NCI-H510A (cell line): ENCODE data around the gene KLF5.

Experiments
- DNase-seq: peaks from one replicate; lab custom pipeline; 2025; lab: John Stamatoyannopoulos, UW

Gene KLF5

DNA sequence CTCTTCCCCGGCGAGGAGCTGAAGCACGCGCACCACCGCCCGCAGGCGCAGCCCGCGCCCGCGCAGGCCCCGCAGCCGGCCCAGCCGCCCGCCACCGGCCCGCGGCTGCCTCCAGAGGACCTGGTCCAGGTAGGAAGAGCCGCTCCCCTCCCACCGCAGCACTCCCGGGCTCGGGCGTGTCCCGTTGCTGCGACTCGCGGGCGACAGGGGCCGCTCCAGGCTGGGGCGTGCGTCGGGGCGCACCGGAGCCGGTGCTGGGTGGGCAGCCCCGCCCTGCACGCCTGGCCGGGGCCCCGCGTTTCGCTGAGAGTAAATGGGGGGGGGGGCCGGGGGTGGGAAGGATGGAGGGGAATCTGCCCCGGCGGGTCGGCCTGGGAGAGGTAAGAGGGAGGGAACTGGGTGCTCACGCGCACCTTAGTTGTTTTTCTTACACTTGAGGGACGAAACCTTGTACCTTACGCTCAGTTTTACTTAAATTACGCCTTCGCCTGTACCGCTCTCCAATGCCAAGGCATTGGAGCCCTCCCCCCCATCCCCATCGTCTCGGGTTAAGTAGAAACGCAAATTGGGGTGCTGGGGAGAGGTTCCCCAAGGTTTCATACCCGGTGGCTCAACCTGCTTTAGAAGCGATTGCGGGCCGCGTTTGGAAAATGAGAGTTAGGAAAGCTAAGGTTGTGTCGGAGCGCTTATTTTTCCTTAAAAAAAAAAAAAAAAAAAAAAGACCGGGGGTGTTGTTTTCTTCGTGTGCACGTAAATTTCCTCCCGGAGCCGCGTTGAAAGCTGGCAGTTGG, 850 bp downstream of the KLF5 start:
- DNase-seq = peak; percentile 45

- no peak for DNase-seq
Measured at GRCh38 chr13:73060251-73061160, 1.7 kb downstream of the KLF5 start.

DNA sequence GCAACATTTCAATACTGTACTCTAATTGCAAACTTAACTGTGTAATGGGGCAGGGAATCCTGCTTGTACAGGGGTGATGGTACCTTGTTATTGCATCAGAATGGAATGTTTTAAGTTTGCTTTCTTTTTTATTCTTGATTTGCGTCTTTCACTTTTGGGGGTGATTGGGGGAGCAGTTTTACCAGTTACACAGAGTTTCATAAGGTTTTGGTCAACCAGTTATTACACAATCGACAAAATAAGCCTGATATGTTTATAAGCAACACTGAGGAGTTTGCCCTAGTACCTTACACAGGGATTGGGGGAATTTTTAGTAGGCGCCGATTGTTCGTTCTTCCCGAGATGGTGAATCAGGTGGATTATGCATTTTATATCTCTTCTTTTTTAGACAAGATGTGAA, 2.7 kb downstream of the KLF5 start:
- DNase-seq = no peak

GRCh38 chr13:73061876-73062275, 3.1 kb downstream of the KLF5 start:
- DNase-seq = no peak

DNA sequence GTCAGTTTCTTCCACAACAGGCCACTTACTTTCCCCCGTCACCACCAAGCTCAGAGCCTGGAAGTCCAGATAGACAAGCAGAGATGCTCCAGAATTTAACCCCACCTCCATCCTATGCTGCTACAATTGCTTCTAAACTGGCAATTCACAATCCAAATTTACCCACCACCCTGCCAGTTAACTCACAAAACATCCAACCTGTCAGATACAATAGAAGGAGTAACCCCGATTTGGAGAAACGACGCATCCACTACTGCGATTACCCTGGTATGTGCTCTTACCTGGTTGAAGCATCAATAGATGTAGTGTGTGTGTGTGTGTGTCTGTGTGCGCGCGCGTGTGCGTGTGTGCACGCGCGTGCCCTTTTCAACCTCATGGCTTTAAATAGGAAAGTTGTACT, 3.7 kb downstream of the KLF5 start:
- no peak for DNase-seq

- DNase-seq = no peak
Measured at GRCh38 chr13:73063166-73063565, 4.4 kb downstream of the KLF5 start.

DNA sequence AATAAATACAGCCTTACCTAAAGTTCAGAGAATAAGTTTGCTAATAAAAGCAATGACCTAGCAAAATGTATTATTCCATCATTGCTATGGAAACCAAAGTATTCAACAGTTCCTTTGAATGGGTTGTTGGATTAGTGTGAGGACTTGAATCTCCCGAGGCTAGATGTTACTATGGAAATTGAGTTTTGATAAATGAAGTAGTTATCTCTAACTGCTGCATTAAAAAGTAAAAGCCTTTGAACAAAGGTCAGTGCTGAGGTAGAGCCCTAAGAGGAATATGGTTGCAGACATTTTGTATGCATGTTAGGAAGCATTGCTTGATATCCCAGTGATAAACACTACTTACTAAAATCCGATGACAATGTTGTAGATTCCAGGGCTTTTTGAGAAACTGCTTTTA, 6.2 kb downstream of the KLF5 start:
- no peak for DNase-seq

DNA sequence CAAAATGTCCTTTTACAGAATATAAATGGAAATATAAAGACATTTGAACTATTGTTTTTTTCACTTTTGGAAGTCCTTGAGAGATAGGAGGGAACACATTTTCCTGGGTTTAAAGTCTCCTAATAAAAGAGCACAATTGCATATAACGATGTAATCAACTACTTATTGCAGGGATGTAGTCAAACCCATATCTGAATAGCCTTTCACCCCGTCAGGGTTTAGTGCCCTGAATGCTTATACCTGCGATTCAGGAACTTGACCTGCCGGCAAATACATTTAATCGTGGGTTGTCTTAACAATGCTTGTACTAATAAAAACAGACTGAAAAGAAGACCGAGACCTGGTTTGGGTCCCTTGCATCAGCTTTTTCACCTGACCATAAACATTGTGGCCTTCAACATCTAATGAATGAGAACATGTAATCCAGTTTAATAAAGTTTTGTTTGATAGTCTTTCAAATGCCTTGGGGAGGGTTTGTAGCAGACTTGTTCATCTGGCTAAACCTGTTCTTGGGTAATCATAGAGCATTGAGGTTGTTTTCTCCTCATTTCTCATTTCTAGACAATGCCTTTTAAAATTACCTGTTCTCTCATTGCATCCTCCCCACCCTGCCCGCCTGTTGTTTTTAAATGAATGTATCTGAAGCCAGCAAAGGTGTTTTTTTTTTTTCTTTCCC, 7.0 kb downstream of the KLF5 start:
- DNase-seq = peak; percentile 40

- DNase-seq = no peak
Measured at GRCh38 chr13:73069206-73069805, 10.5 kb downstream of the KLF5 start.

- DNase-seq = no peak
Measured at GRCh38 chr13:73070451-73071098, 11.8 kb downstream of the KLF5 start.

DNA sequence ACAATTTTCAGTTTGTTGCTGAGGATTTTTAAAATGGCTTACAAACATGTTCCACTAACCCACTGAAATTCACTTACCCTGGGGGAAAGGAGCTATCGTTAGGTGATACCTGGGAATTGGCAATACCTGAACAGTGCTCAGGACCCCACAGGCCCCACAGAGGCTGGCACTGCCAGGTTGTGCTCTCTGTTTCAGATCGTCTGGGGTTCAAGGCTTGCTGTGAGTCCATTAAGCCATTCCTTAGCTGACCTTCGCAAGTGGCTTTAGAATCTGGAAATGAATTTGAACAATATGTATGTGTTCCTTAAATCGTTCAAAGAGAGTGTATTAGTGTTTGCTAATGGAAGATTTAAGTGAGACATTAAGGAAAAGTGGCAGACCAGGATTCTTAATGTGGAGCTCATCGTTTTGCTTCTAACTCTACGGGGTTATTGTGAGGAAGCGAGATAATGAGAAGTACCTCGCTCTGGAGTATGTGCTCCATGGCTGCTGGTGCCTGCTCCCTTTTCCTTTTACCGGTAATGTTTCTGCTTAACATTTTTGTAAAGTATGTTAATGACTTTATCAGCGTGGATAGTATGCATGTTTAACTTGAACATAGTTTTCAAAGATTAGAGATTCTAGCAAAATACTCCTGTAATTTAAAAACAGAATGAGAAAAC, 13.6 kb downstream of the KLF5 start:
- no peak for DNase-seq

- DNase-seq = no peak
Measured at GRCh38 chr13:73073050-73073449, 14.2 kb downstream of the KLF5 start.

DNA sequence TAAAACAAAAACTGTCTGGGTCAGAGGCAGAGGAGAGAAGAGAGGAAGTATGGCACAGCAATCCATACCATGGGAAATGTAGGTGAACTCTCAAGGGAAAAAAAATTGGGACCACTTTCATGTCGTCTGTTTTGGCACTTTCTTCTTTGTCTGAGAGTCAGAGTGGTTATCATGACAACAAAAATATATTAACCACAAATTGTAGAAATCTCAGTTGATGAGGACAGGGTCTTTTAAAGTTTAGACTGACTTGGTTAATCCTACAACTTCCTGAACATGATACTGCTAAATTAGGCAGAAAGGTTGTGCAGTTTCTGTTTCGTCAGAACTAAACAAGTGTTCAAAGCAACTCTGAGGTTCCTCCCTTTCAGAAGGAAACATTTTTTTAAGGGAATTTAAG, 15.2 kb downstream of the KLF5 start:
- DNase-seq = no peak

- no peak for DNase-seq
Measured at GRCh38 chr13:73074926-73075325, 16.1 kb downstream of the KLF5 start.

DNA sequence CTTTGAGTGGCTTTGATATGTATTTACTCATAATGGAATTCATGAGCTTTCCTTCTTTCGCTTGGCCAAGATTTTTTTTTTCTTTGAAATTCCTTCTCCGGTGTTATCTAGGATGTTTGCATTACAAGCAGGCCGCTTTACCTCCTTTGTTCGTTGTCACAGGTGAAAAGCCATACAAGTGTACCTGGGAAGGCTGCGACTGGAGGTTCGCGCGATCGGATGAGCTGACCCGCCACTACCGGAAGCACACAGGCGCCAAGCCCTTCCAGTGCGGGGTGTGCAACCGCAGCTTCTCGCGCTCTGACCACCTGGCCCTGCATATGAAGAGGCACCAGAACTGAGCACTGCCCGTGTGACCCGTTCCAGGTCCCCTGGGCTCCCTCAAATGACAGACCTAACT, 16.7 kb downstream of the KLF5 start:
- DNase-seq = peak; percentile 36

DNA sequence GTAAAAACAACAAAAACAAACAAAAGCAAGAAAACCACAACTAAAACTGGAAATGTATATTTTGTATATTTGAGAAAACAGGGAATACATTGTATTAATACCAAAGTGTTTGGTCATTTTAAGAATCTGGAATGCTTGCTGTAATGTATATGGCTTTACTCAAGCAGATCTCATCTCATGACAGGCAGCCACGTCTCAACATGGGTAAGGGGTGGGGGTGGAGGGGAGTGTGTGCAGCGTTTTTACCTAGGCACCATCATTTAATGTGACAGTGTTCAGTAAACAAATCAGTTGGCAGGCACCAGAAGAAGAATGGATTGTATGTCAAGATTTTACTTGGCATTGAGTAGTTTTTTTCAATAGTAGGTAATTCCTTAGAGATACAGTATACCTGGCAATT, 17.1 kb downstream of the KLF5 start:
- DNase-seq = no peak

DNA sequence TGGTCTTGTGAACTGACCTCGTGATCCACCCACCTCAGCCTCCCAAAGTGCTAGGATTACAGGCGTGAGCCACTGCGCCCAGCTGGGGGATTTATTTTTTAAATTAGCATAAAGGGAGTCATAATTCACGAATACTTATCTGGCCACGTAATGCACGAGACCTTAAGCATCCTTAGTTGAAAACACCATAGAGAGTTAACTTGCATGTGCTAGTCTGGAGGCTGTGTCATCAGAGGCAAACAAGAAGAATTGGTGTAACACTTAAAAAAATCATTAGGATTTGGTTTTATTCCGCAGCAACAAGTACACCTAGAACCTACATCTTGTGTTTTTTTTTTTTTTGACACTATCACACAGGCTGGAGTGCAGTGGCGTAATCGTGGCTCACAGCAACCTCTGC, 19.1 kb downstream of the KLF5 start:
- no peak for DNase-seq

DNA sequence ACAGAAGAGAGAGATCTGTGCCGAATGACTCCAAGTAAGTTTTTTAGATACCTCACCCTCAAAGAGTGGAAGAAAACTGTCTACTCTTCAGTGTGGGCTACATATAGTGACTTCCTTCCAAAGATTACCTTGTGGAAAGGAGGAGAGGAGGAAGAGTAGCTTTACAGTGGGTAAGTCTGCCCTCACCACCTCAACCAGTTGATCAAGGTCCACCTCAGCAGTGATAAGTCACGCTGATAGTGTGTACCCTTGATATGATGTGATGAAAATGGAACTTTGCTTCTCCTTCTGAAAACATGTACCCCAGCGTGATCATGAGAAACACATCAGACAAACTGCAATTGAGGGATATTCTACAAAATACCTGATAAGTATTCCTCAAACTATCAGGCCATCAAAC, 20.6 kb downstream of the KLF5 start:
- DNase-seq = no peak

- no peak for DNase-seq
Measured at GRCh38 chr13:73081256-73081915, 22.6 kb downstream of the KLF5 start.

DNA sequence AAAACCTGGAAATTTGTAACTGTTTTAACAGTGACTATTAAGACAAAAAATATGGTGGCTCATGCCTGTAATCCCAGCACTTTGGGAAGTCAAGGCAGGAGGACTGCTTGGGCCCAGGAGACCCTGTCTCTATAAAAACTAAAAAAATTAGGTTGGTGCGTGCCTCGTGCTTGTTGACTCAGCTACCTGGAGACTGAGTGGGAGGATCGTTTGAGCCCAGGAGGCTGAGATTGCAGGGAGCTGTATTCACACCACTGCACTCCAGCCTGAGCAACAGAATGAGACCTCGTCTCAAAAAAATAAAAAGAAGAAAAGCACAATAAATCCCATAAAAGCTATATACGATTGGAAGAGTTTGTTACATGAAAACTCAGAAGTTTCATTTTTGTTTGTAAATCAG, 23.7 kb downstream of the KLF5 start:
- DNase-seq = no peak

DNA sequence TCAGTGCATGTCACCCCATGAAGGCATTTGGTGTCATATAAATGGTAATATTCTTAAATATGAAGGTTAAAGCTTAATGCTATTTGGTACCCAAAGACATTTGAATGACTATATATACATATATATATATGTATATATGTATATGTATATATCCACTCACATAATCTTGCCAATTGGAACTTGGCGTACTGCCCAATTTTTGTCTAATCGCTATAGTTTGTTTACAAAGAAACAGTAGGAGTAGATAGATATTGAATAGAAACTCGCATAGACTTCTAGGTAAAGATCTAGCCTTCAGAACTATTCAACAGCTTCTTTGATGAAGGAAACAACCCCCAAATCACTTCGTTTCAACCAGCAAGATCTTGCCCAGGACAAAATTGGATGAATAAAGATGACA, 24.1 kb downstream of the KLF5 start:
- DNase-seq = no peak
